Measurements from ENCODE around the gene ACO1.

ACO1 gene

GRCh38 chr9:32382565-32383320 lies 1.7 kb upstream of the ACO1 start:
- no peak for DNase-seq (ENCODE audit: low read depth in 2 of 2)

- DNase-seq (ENCODE audit: low read depth in 2 of 2), result no peak
Observed at GRCh38 chr9:32384002-32384363, 460 bp upstream of the ACO1 start.

DNA sequence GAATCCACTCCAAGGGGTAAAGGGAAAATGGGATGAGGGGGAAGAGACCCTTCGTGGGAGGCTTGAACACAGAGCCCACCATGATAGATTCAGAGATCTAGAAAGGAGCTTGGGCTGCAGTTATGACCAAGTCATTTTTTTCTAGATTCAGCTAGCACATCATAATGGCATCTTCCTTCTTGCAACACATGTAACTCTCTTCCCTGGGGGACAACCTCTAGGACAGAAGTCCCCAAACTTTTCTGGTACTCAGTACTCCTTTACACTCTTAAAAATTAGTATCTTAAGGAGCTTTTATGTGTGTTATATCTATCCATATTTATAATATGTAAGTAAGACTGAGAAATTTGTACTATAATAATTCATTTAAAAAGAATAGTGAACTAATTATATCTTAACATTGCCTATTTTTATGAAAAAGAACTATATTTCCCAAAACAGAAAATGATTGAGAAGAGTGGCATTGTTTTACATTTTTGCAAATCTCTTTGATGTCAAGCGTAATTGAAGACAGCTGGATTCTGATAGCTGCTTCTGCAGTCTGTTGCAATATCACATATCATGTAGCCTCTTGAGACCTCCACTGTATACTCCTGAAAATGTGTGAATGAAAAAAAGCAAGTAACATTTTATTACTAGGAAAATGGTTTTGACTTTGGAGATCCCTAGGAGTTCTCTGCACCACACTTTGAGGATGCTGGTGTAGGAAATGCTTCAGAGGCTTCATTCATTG lies 875 bp downstream of the ACO1 start:
- no peak for DNase-seq (ENCODE audit: low read depth in 2 of 2)

DNA sequence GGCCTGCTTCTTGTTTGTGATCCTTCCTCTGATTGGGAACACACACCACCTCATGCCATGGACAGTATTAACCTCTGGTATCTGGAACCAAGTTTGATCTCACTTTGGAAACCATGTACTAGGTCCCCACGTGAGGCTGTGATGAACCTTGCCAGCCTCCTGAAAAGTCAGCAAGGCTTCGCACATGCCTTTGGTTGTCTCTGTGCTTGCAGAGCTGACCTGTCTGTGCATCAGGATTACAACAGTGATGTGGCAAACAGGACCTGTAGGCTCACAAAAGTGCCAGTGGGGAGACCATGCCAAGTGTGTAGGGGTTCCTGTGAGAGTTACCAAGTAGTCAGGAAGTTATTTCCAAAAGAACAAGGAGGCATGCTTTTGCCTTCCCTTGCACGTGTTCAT lies 1.4 kb downstream of the ACO1 start:
- DNase-seq (ENCODE audit: low read depth in 2 of 2), result no peak

GRCh38 chr9:32387256-32387655 lies 2.8 kb downstream of the ACO1 start:
- DNase-seq (ENCODE audit: low read depth in 2 of 2), result no peak

- no peak for DNase-seq (ENCODE audit: low read depth in 2 of 2)
Observed at GRCh38 chr9:32389365-32389764, 4.9 kb downstream of the ACO1 start.

- no peak for DNase-seq (ENCODE audit: low read depth in 2 of 2)
Observed at GRCh38 chr9:32393911-32394310, 9.5 kb downstream of the ACO1 start.

GRCh38 chr9:32394381-32395049 lies 10.1 kb downstream of the ACO1 start:
- no peak for DNase-seq (ENCODE audit: low read depth in 2 of 2)

DNA sequence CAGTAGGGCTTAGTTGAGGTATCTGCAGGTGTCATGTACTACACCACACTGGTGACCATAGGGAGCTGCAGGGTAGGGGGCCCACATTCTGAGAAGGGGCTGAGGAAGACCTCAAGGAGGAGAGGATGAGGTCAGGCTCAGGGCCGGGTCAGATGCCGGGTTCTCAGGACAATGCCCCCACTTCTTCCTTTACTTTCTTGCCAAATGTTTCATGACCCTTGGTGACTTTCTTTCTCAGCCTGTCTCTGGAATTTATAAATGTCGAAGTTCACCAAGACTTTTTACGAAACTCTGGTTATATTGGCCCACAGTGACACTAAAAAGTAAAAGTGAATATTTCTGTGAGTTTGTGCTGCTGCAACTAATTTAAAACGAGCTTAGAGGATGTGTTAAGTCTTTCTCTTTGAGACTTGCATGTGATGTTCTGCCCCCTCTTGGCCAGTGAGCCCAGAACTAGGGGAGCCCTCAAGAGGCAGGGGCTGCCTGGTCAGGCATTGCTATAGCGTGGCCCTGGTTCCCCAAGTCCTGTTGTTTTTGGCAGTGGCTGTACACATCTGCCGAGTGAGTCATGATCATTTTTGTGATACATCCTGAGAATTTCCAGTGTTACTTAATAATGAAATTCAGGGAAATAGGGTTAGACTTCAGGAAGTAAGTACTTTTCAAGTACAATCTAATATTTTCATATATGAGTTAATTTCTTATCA lies 11.2 kb downstream of the ACO1 start:
- DNase-seq (ENCODE audit: low read depth in 2 of 2), result no peak

DNA sequence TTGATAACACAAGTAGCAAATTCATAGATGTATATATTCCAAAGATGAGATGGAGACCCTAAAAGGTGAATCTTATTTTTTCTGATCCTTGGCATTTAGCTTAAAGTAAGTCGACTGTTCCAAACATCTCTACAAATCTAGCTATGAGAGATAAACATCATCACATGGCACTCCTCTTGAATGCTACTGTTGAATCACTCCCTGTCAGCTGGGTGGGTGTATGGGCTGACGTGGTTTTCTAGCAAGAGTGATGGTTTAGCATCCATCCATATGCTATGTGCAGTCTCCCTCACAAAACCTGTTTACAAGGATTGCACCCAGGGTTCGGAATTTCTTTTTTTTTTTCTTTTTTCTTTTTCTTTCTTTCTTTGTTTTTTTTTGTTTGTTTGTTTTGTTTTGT lies 13.8 kb downstream of the ACO1 start:
- DNase-seq (ENCODE audit: low read depth in 2 of 2), result no peak

DNA sequence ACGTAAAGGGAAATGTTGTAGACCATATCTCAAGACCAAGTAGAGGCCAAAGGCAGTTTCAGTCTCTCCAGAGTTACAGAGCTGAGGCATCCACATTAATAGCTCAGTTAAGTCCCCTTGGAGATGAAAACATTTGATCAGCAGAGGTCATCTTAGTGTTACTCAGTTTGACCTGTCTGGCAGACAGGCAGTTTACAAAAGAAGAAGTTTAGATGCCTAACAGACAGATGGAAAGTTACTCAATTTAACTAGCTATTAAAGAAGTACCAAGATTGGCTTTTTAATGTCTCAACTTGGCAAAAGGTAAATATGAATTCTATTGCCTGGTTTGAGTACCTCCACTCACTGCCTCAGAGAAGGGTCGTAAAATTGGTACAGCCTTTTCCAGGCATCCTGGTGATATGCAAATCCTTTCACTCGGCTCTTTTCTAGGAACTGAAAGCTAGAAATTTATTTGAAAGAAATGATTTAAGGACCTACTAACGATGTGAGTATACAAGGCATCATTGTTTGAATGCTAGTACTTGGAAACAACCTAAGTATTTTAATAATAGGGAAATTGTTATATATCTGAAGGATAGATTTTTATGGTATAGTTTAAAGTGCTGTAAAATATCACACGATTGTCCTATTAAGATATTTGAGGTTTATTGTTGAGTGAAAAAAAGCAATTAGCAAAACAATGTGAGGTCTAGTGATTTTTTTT lies 14.8 kb downstream of the ACO1 start:
- DNase-seq (ENCODE audit: low read depth in 2 of 2), result no peak

DNA sequence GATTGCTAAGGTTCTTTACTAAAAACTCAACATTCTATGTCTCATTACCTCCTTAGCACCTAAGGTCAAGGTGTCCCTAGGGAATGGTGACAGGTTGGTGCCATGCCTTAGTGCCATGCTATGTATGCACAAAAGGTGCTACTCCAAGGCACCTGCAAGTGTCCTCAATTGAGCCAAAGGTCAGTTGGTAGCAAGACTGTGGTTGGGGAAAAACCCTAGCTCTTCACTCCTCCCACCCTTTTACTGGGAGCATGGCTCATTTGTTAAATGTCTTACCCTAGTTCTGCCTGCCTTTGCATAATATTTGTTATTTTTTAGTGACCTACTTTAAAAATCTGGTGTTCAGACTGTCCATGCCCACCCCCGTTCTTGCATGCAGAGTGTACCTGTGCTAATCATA lies 17.0 kb downstream of the ACO1 start:
- DNase-seq (ENCODE audit: low read depth in 2 of 2), result no peak

GRCh38 chr9:32403567-32404260 lies 19.3 kb downstream of the ACO1 start:
- DNase-seq (ENCODE audit: low read depth in 2 of 2), result no peak

GRCh38 chr9:32404402-32404801 lies 20.0 kb downstream of the ACO1 start:
- DNase-seq (ENCODE audit: low read depth in 2 of 2), result no peak

GRCh38 chr9:32404856-32405255 lies 20.4 kb downstream of the ACO1 start:
- no peak for DNase-seq (ENCODE audit: low read depth in 2 of 2)

- no peak for DNase-seq (ENCODE audit: low read depth in 2 of 2)
Observed at GRCh38 chr9:32405506-32405905, 21.1 kb downstream of the ACO1 start.

- no peak for DNase-seq (ENCODE audit: low read depth in 2 of 2)
Observed at GRCh38 chr9:32406046-32406445, 21.6 kb downstream of the ACO1 start.

GRCh38 chr9:32411753-32412152 lies 27.3 kb downstream of the ACO1 start:
- DNase-seq (ENCODE audit: low read depth in 2 of 2), result no peak

DNA sequence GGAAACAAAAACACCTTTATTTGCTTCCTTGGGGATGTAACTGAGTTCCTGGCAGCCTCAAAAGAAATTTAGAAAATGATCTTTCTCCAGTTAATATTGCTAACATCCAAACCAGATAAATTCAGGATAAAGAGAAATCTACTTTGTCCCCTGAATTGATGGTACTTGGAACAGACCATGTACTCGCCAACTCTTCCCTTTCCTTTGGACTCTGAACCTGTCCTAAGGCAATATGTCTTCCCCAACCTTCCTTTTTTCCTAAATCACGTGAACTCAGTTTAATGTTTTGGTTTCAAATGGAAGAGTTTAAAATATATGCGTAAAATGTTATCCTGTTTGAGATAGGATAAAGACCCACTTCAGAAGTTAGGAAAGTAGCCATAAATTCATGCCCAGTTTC lies 28.0 kb downstream of the ACO1 start:
- DNase-seq (ENCODE audit: low read depth in 2 of 2), result no peak

DNA sequence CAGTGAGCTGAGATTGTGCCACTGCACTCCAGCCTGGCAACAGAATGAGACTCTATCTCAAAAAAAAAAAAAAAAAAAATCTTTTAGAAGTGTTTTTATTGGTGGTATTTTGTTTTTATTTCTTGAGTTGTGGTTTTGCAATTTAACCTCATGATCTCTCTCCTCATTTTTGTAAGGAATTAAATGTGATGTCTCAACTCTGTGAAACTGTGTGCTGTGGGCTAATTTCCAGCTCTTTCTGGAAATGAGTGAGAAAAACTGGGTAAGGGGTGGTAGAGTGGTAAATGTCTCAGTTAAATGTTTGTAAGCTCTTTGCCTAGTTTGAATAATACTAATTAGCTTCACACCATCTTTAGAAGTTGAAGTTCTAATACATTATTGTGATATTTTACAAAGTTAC lies 29.0 kb downstream of the ACO1 start:
- DNase-seq (ENCODE audit: low read depth in 2 of 2), result no peak

- DNase-seq (ENCODE audit: low read depth in 2 of 2), result no peak
Observed at GRCh38 chr9:32414856-32415255, 30.4 kb downstream of the ACO1 start.

Data from stimulated activated CD4-positive, alpha-beta T cell treated with anti-CD3 and anti-CD28 coated beads, Interleukin-12 subunit alpha, Interleukin-12 subunit beta, amount 100 ng/mL, for 24 hours (primary cell).